Fibroblast of lung (primary cell): ENCODE data around the gene ARID1B. TPM values are rescaled to one million over a fixed set of nuclear protein-coding genes. Genes with fewer than 3 reads are reported as not detected.

ENCODE experiments used
- DNase-seq, 2 donors: peaks; one replicate each; pipeline versions ENCODE4 v3.0.0 to v3.0.0-alpha.2; 2010; ENCODE audit warnings: low read depth in 2 of 2
- H2AFZ ChIP-seq: 2 replicates; pipeline ENCODE4 v1.5.1; 2012; ENCODE audit warnings: low read length, control low read depth, inconsistent platforms
- H3K27ac ChIP-seq: 2 replicates; pipeline ENCODE4 v1.5.1; 2011; ENCODE audit warnings: low read length, control low read depth; ENCODE audit not compliant: insufficient read depth
- H3K27me3 ChIP-seq: 2 replicates; pipeline ENCODE4 v1.5.1; 2011; ENCODE audit warnings: mild to moderate bottlenecking, low read length; ENCODE audit not compliant: control insufficient read depth, insufficient read depth
- H3K36me3 ChIP-seq: 2 replicates; pipeline ENCODE4 v1.5.1; 2011; ENCODE audit warnings: low read length; ENCODE audit not compliant: control insufficient read depth, insufficient read depth
- H3K4me1 ChIP-seq: 2 replicates; pipeline ENCODE4 v1.5.1; 2011; ENCODE audit warnings: low read length; ENCODE audit not compliant: control insufficient read depth, insufficient read depth; ENCODE audit errors: extremely low read depth
- H3K4me2 ChIP-seq: 2 replicates; pipeline ENCODE4 v1.5.1; 2011; ENCODE audit warnings: low read length, control low read depth; ENCODE audit not compliant: insufficient read depth; ENCODE audit errors: extremely low read depth
- H3K4me3 ChIP-seq, 4 experiments: fragments of 200-600 bp in 1 of 4; sonication (generic) in 1 of 4; replicated peaks in 1 of 4; 2 replicates each; pipeline ENCODE4 v1.5.1; 2011 to 2016; ENCODE audit warnings: low read length in 4 of 4, low read depth in 3 of 4, mild to moderate bottlenecking in 3 of 4, control low read depth in 2 of 4, inconsistent platforms in 1 of 4, mixed read lengths in 1 of 4; ENCODE audit not compliant: insufficient read depth in 1 of 4; ENCODE audit errors: control extremely low read depth in 1 of 4
- H3K79me2 ChIP-seq: 2 replicates; pipeline ENCODE4 v1.5.1; 2012; ENCODE audit warnings: mild to moderate bottlenecking, low read length, inconsistent platforms; ENCODE audit not compliant: control insufficient read depth, insufficient read depth
- H3K9ac ChIP-seq: 2 replicates; pipeline ENCODE4 v1.5.1; 2011; ENCODE audit warnings: mild to moderate bottlenecking, low read length, control low read depth; ENCODE audit not compliant: insufficient read depth
- H3K9me3 ChIP-seq: 2 replicates; pipeline ENCODE4 v1.5.1; 2012; ENCODE audit warnings: low read depth, low read length; ENCODE audit not compliant: control insufficient read depth, insufficient read depth
- H4K20me1 ChIP-seq: 2 replicates; pipeline ENCODE4 v1.5.1; 2011; ENCODE audit warnings: low read length; ENCODE audit not compliant: control insufficient read depth, insufficient read depth; ENCODE audit errors: extremely low read depth
- CTCF ChIP-seq, 2 donors: IDR thresholded peaks in 1 of 2; conservative IDR thresholded peaks in 1 of 2; 1 replicate in 1 of 2; 2 replicates in 1 of 2; pipeline ENCODE4 v1.5.1; 2011 to 2012; ENCODE audit warnings: low read length in 2 of 2, control low read depth in 1 of 2, inconsistent platforms in 1 of 2, low read depth in 1 of 2, mild to moderate bottlenecking in 1 of 2
- EZH2 ChIP-seq: IDR thresholded peaks from 2 replicates; pipeline ENCODE4 v1.5.1; 2012; ENCODE audit warnings: low read length, control low read depth, mild to moderate bottlenecking; ENCODE audit errors: missing control alignments
- polyA plus RNA-seq, 2 donors: library from polyadenylated mRNA; depleted of rRNA in 1 of 2; stranded (reverse) in 1 of 2; unstranded in 1 of 2; fragments of >200 nt; gene quantifications; 2 replicates each; pipeline ENCODE4 v1.2.1, GENCODE V29; 2011 to 2012; ENCODE audit warnings: missing spikeins in 1 of 2
- total RNA-seq: library from RNA; depleted of rRNA; stranded (reverse); fragments of >200 nt; gene quantifications from 2 replicates; pipeline ENCODE4 v1.2.1, GENCODE V29; 2014

ARID1B gene
- total and polyA plus RNA-seq, 2 donors (not counting 1 experiment from before 2014, with no cell fraction given) = 15.4 to 41.9 TPM

- peak overlapping the region; percentile 67 for H3K4me2 ChIP-seq
- no peaks in the 10 kb centered on the region for H3K79me2 ChIP-seq
- DNase-seq = peak; percentile 92 to 97
- H4K20me1 ChIP-seq = no peaks in the 10 kb centered on the region
- no peak overlapping the region for H2AFZ ChIP-seq
- H3K9ac ChIP-seq = peak overlapping the region; percentile 44
- no peaks in the 10 kb centered on the region for H3K9me3 ChIP-seq
- no peaks in the 10 kb centered on the region for H3K36me3 ChIP-seq
- H3K27me3 ChIP-seq = no peaks in the 10 kb centered on the region
- peaks cover 35% of the 10 kb centered on the region for H3K4me1 ChIP-seq
- TF ChIP-seq EZH2 (no peak), CTCF (conservative IDR thresholded peaks at IDR 0.05 in 1 of 2, IDR thresholded peaks at IDR 0.05 in 1 of 2; ENCODE audit: low read depth in 1 of 2, low read length in 2 of 2) (no peak)
- H3K27ac ChIP-seq = peak overlapping the region; percentile 98
- no peak overlapping the region for H3K4me3 ChIP-seq
Measured at GRCh38 chr6:157148391-157149323, 371.5 kb downstream of the ARID1B start.

GRCh38 chr6:157150076-157150475 lies 372.9 kb downstream of the ARID1B start:
- Histone ChIP-seq H3K4me1 (peaks cover 22% of the 10 kb centered on the region), H3K4me3 (no peak overlapping the region), H4K20me1 (no peaks in the 10 kb centered on the region), H3K27me3 (no peaks in the 10 kb centered on the region), H3K4me2 (no peak overlapping the region), H3K27ac (peak overlapping the region; percentile 98), H3K36me3 (no peaks in the 10 kb centered on the region), H3K9ac (no peak overlapping the region), H3K79me2 (no peaks in the 10 kb centered on the region), H3K9me3 (no peaks in the 10 kb centered on the region), H2AFZ (no peak overlapping the region)
- peak; percentile 92 to 93 for DNase-seq
- TF ChIP-seq EZH2 (no peak), CTCF (conservative IDR thresholded peaks at IDR 0.05 in 1 of 2, IDR thresholded peaks at IDR 0.05 in 1 of 2; ENCODE audit: low read depth in 1 of 2, low read length in 2 of 2) (no peak)

GRCh38 chr6:157151029-157151428 lies 373.9 kb downstream of the ARID1B start:
- H3K4me3 ChIP-seq = no peak overlapping the region
- no peaks in the 10 kb centered on the region for H3K27me3 ChIP-seq
- peak in 1 of 2 donors; percentile 52 for DNase-seq
- peaks cover 13% of the 10 kb centered on the region for H3K4me1 ChIP-seq
- H3K9ac ChIP-seq = no peak overlapping the region
- H3K79me2 ChIP-seq = no peaks in the 10 kb centered on the region
- H3K9me3 ChIP-seq = no peaks in the 10 kb centered on the region
- H3K36me3 ChIP-seq = no peaks in the 10 kb centered on the region
- no peak overlapping the region for H2AFZ ChIP-seq
- TF ChIP-seq CTCF (conservative IDR thresholded peaks at IDR 0.05 in 1 of 2, IDR thresholded peaks at IDR 0.05 in 1 of 2; ENCODE audit: low read depth in 1 of 2, low read length in 2 of 2) = no peak
- no peak for TF ChIP-seq EZH2
- no peak overlapping the region for H3K27ac ChIP-seq
- no peaks in the 10 kb centered on the region for H4K20me1 ChIP-seq
- H3K4me2 ChIP-seq = no peak overlapping the region
